IPS DF 6.9 (cell line): ENCODE data around the gene ASXL2.

Experiments
- DNase-seq: peaks from one replicate; pipeline ENCODE4 v3.0.0-alpha.2; 2013; ENCODE audit warnings: low read depth, low spot score
- H3K27ac ChIP-seq: one replicate; pipeline ENCODE4 v1.5.1; 2013; ENCODE audit warnings: low read length, control low read depth
- H3K27me3 ChIP-seq: 2 replicates; pipeline ENCODE4 v1.6.1; 2013; ENCODE audit warnings: mild to moderate bottlenecking, low read length; ENCODE audit not compliant: control insufficient read depth, insufficient read depth
- H3K36me3 ChIP-seq: 2 replicates; pipeline ENCODE4 v1.6.1; 2013; ENCODE audit warnings: low read length; ENCODE audit not compliant: control insufficient read depth, insufficient read depth
- H3K4me1 ChIP-seq: 2 replicates; pipeline ENCODE4 v1.6.1; 2013; ENCODE audit warnings: low read length; ENCODE audit not compliant: control insufficient read depth, insufficient read depth
- H3K4me3 ChIP-seq: 2 replicates; pipeline ENCODE4 v1.5.1; 2013; ENCODE audit warnings: mild to moderate bottlenecking, low read length
- H3K9me3 ChIP-seq: 2 replicates; pipeline ENCODE4 v1.6.1; 2013; ENCODE audit warnings: low read length, inconsistent platforms; ENCODE audit not compliant: control insufficient read depth, insufficient read depth
- WGBS: extraction: QIAGEN DNeasy Blood & Tissue Kit; methylation state at CpG from one replicate; pipeline ENCODE4 v1.1.7; 2013; ENCODE audit warnings: mixed read lengths, missing lambda C conversion rate; ENCODE audit not compliant: insufficient read length, insufficient coverage; 5-methylcytosine and 5-hydroxymethylcytosine counted together

The ASXL2 gene

GRCh38 chr2:25891672-25892071 lies 13.4 kb upstream of the ASXL2 start:
- Histone ChIP-seq H3K27ac (no peak overlapping the region), H3K36me3 (no peaks in the 10 kb centered on the region), H3K9me3 (no peaks in the 10 kb centered on the region), H3K4me1 (no peaks in the 10 kb centered on the region), H3K4me3 (no peak overlapping the region), H3K27me3 (no peaks in the 10 kb centered on the region)
- no peak for DNase-seq
- no CpG with 5 or more reads among the region's 5 CpGs for WGBS

- Histone ChIP-seq H3K4me1 (no peaks in the 10 kb centered on the region), H3K27me3 (0 out of 2 replicates have a peak, but pooled peaks cover 1% of the 10 kb centered on the region), H3K36me3 (no peaks in the 10 kb centered on the region), H3K9me3 (no peaks in the 10 kb centered on the region), H3K27ac (no peak overlapping the region), H3K4me3 (no peak overlapping the region)
- WGBS = no CpG with 5 or more reads among the region's 5 CpGs
- DNase-seq = no peak
These were observed 9.4 kb upstream of the ASXL2 start for GRCh38 chr2:25887624-25888242.

- DNase-seq = no peak
- H3K36me3 ChIP-seq = no peaks in the 10 kb centered on the region
- H3K4me3 ChIP-seq = no peak overlapping the region
- no peaks in the 10 kb centered on the region for H3K4me1 ChIP-seq
- no CpG with 5 or more reads among the region's 2 CpGs for WGBS
- H3K9me3 ChIP-seq = no peaks in the 10 kb centered on the region
- no peak overlapping the region for H3K27ac ChIP-seq
- H3K27me3 ChIP-seq = 0 out of 2 replicates have a peak, but pooled peaks cover 1% of the 10 kb centered on the region
These were observed 7.6 kb upstream of the ASXL2 start for GRCh38 chr2:25885933-25886332.

GRCh38 chr2:25881764-25882163 lies 3.5 kb upstream of the ASXL2 start:
- no peak overlapping the region for H3K4me3 ChIP-seq
- no CpG with 5 or more reads among the region's 4 CpGs for WGBS
- no peak overlapping the region for H3K27ac ChIP-seq
- H3K4me1 ChIP-seq = no peaks in the 10 kb centered on the region
- H3K27me3 ChIP-seq = 0 out of 2 replicates have a peak, but pooled peaks cover 1% of the 10 kb centered on the region
- DNase-seq = no peak
- no peaks in the 10 kb centered on the region for H3K9me3 ChIP-seq
- no peaks in the 10 kb centered on the region for H3K36me3 ChIP-seq

GRCh38 chr2:25879133-25879730 lies 945 bp upstream of the ASXL2 start:
- WGBS = no CpG with 5 or more reads among the region's 5 CpGs
- H3K4me3 ChIP-seq = no peak overlapping the region
- H3K27ac ChIP-seq = no peak overlapping the region
- DNase-seq = no peak
- H3K27me3 ChIP-seq = 0 out of 2 replicates have a peak, but pooled peaks cover 1% of the 10 kb centered on the region
- H3K9me3 ChIP-seq = no peaks in the 10 kb centered on the region
- H3K4me1 ChIP-seq = no peaks in the 10 kb centered on the region
- no peaks in the 10 kb centered on the region for H3K36me3 ChIP-seq

GRCh38 chr2:25877431-25878360 lies 591 bp downstream of the ASXL2 start:
- Histone ChIP-seq H3K27ac (no peak overlapping the region), H3K36me3 (no peaks in the 10 kb centered on the region), H3K4me1 (no peaks in the 10 kb centered on the region), H3K27me3 (no peaks in the 10 kb centered on the region), H3K9me3 (no peaks in the 10 kb centered on the region), H3K4me3 (peak overlapping the region; percentile 64)
- no peak for DNase-seq
- WGBS = no CpG with 5 or more reads among the region's 64 CpGs

- no peaks in the 10 kb centered on the region for H3K36me3 ChIP-seq
- H3K4me3 ChIP-seq = no peak overlapping the region
- no peaks in the 10 kb centered on the region for H3K27me3 ChIP-seq
- no peak overlapping the region for H3K27ac ChIP-seq
- no CpG with 5 or more reads among the region's 5 CpGs for WGBS
- H3K9me3 ChIP-seq = no peaks in the 10 kb centered on the region
- no peak for DNase-seq
- peaks cover 1% of the 10 kb centered on the region; the same call in 1 of the 2 replicates for H3K4me1 ChIP-seq
These were observed 6.2 kb downstream of the ASXL2 start for GRCh38 chr2:25872134-25872533.

GRCh38 chr2:25867396-25868003 lies 10.8 kb downstream of the ASXL2 start:
- Histone ChIP-seq H3K36me3 (no peaks in the 10 kb centered on the region), H3K27ac (no peak overlapping the region), H3K9me3 (no peaks in the 10 kb centered on the region), H3K4me1 (peaks cover 1% of the 10 kb centered on the region; the same call in 1 of the 2 replicates), H3K4me3 (no peak overlapping the region), H3K27me3 (no peaks in the 10 kb centered on the region)
- no peak for DNase-seq
- WGBS = no CpG with 5 or more reads among the region's 5 CpGs

GRCh38 chr2:25856377-25856776 lies 21.9 kb downstream of the ASXL2 start:
- no CpG with 5 or more reads among the region's 9 CpGs for WGBS

GRCh38 chr2:25855065-25855464 lies 23.2 kb downstream of the ASXL2 start:
- H3K9me3 ChIP-seq = no peaks in the 10 kb centered on the region
- H3K36me3 ChIP-seq = no peaks in the 10 kb centered on the region
- no peak for DNase-seq
- no CpG with 5 or more reads among the region's 3 CpGs for WGBS
- H3K27ac ChIP-seq = no peak overlapping the region
- no peaks in the 10 kb centered on the region for H3K4me1 ChIP-seq
- no peak overlapping the region for H3K4me3 ChIP-seq
- no peaks in the 10 kb centered on the region for H3K27me3 ChIP-seq

More at GRCh38 chr2:25856377-25856776, 21.9 kb downstream of the ASXL2 start:
- Histone ChIP-seq H3K27ac (no peak overlapping the region), H3K4me1 (no peaks in the 10 kb centered on the region), H3K36me3 (no peaks in the 10 kb centered on the region), H3K9me3 (no peaks in the 10 kb centered on the region), H3K27me3 (no peaks in the 10 kb centered on the region), H3K4me3 (no peak overlapping the region)
- DNase-seq = no peak
